Fibroblast of pulmonary artery (primary cell): ENCODE data around the gene SORL1.

Experiments used
- DNase-seq: peaks from one replicate; pipeline ENCODE4 v3.0.0-alpha.2; 2010; ENCODE audit warnings: low read depth
- H3K4me3 ChIP-seq: replicated peaks from 2 replicates; pipeline ENCODE4 v1.5.1; 2011; ENCODE audit warnings: low read depth, mild to moderate bottlenecking, control low read depth, low read length, moderate library complexity
- TF ChIP-seq, protein P1 (sequence below): IDR thresholded peaks from 2 replicates; pipeline ENCODE4 v1.5.1; 2011; ENCODE audit warnings: mild to moderate bottlenecking, control low read depth, low read length, inconsistent platforms; ENCODE audit errors: missing control alignments

Gene SORL1

DNA sequence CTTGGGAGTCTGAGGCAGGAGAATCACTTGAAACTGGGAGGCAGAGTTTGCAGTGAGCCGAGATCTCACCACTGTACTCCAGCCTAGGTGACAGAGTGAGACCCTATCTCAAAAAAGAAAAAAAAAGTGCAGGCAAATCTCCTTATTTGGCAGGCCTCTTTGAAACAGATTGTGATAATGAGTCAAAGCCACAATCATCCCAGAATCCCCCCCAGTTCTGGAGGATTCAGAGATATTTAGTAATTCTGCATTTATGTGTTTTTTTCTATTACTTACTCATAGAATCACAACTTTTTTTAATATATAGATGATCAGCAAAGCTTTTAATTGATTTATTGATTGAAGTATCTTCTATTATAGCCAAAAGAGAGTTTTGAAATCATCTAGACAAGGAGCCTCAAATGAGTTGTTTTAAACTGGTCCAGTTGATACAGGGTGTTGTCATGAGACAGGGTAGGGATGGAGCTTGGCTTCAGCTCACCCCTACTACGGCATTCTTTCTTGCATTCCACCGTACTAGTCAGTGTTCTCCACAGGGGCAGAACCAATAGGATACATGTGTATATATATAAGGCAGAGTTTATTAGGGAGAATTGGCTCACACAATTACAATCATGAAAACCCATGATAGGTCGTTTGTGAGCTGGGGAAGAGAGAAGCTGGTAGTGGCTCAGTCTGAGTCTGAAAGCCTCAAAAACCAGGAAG lies 39.3 kb upstream of the SORL1 start:
- TF ChIP-seq, protein P1, sequence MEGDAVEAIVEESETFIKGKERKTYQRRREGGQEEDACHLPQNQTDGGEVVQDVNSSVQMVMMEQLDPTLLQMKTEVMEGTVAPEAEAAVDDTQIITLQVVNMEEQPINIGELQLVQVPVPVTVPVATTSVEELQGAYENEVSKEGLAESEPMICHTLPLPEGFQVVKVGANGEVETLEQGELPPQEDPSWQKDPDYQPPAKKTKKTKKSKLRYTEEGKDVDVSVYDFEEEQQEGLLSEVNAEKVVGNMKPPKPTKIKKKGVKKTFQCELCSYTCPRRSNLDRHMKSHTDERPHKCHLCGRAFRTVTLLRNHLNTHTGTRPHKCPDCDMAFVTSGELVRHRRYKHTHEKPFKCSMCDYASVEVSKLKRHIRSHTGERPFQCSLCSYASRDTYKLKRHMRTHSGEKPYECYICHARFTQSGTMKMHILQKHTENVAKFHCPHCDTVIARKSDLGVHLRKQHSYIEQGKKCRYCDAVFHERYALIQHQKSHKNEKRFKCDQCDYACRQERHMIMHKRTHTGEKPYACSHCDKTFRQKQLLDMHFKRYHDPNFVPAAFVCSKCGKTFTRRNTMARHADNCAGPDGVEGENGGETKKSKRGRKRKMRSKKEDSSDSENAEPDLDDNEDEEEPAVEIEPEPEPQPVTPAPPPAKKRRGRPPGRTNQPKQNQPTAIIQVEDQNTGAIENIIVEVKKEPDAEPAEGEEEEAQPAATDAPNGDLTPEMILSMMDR, result no peak
- no peak overlapping the region for H3K4me3 ChIP-seq
- DNase-seq, result no peak

DNA sequence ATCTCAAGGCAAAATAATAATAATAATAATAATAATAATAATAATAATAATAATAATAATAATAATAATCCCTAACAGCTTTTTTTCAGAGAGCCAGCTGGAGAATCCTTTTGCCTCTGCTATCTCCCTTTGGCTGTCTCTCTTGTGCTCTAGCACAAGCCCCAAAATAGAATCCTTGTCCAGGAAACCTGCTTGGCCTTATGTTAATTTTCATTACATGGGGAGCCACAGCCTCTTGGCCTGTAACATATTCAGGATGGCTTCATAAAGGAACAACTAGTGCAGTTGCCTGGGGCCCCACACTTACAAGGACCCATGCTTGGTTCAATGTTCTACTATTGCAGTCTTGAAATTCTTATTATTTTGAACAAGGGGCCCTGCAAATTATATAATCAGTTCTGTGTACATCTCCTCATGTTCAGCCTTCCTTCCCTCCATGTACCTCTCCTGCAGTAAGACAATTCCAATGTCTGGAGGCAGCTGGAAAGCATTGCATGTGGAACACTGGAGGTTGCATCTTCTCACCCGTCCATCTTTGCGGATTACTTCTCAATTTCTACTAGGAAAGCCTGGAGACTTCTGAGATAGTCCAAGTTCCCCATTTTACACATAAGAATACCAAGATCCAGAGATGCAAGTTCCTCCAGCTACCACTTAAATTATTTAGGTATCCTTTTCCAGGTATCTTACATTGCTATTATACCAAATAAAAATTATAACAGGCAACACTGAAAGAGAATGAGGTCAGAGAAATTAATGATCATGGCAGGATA lies 37.8 kb upstream of the SORL1 start:
- no peak for DNase-seq
- no peak overlapping the region for H3K4me3 ChIP-seq
- TF ChIP-seq, protein P1, result no peak

DNA sequence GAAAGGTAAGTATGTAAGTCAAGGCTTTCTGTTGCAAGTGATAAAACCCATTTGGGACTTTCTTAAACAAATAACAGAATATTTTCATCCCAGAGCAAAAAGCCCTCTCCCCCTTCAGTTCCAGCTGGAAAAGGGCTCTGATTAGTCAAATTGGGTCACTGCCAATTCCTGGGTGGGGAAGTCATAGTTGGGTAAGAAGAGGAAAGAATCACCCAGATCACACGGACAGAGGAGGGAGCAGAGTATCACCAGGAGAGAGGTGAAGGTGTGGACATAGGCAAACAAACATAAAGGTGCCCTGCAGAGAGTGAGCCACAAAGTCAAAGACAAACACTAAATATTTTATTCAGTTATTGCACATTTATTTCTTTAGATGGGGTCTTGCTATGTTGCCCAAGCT lies 36.3 kb upstream of the SORL1 start:
- no peak overlapping the region for H3K4me3 ChIP-seq
- TF ChIP-seq, protein P1, result no peak
- DNase-seq, result peak; percentile 32

DNA sequence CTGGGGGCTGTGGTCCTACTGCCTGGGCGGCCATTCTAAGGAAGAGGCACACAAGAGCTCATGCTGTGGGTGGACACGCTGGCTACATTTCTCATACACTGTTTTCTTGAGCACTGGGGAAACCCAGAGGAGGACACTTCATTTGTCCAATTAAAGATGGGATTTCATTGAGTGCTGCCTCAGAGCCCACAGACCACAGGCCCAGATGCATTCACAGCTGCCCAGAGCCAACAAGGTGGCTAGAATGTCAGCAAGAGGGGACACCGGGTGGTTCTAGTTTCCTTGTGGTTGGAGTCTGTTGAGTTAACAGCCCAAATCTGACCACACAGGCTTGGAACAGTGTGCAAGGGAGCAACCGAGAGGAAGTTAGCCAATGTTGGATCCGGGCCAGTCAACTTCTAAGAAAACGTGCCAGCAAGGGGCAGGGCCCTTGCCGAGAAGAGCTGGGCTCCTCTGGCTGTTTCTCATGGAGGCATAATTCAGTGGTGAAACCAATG lies 35.0 kb upstream of the SORL1 start:
- H3K4me3 ChIP-seq, result no peak overlapping the region
- TF ChIP-seq, protein P1, result no peak
- peak; percentile 94 for DNase-seq

DNA sequence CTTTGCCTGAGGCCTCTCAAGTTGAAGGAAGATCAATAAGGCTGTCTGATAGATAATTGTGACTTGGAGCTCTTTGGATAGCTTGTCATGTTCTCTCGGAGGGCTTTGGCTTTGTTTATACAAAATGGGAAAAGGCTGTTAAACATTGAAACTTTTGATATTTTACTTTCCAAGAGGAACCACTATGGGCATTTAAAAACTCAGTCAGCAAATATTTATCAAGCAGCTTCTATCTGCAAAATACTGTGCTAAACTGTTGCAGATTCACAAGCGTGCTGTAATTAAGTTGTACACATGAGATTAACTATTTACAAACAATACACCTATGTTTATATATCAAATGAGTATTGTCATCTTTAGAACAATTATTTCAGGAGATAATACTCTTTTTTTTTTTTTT lies 34.5 kb upstream of the SORL1 start:
- DNase-seq, result no peak
- no peak overlapping the region for H3K4me3 ChIP-seq
- TF ChIP-seq, protein P1, result no peak

DNA sequence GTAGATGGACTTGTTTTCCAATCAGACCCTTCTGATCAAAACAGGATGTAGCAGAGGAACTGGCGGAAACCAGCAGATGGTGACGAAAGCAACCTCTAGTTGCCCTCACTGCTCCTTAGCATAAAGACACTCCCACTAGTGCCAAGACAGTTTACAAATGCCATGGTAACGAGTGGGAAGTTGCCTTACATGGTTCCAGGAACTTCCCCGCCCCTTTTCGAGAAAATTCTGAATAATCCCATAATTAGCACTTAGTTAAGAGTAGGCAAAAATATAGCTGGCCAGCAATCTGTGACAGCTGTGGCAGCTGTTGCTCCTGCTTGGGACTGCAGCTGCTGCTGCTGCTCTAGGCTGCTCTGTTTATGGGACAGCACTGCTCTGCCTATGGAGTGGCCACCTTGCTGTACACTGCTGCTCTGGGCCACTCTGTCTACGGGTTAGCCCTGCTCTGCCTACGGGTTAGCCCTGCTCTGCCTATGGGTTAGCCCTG lies 33.4 kb upstream of the SORL1 start:
- TF ChIP-seq, protein P1, result no peak
- DNase-seq, result no peak
- no peak overlapping the region for H3K4me3 ChIP-seq
